HepG2 (cell line): ENCODE data around the gene NFS1. TPM values are rescaled to one million over a fixed set of nuclear protein-coding genes. Genes with fewer than 3 reads are reported as not detected.

Experiments
- ATAC-seq: fragments of 200-7000 bp; cut with Tn5 transposase; 3 replicates; pipeline ENCODE4 v1.9.1; 2020; ENCODE audit warnings: mild to moderate bottlenecking, moderate library complexity
- BruUV-seq: library from RNA; stranded (reverse); fragments of 400-500 nt; replicated peaks from 2 replicates; lab custom pipeline; 2021; lab: Mats Ljungman, UMichigan
- CTCF ChIA-PET: fragments of 300-600 bp; formaldehyde crosslinking; extraction: SDS; loops from one replicate; lab custom pipeline; 2021; ENCODE audit warnings: low total read pairs, inconsistent platforms, low intra/inter-chr PET ratio; lab: Yijun Ruan, JAX
- POLR2A ChIA-PET: fragments of 350-600 bp; sonication (Branson Sonifier 250); formaldehyde crosslinking; loops from one replicate; lab custom pipeline; 2020; ENCODE audit warnings: antibody characterized with exemption, inconsistent platforms; lab: Yijun Ruan, JAX
- DNase-seq: peaks from one replicate; pipeline ENCODE4 v3.0.0-alpha.2; 2015; ENCODE audit warnings: low spot score
- FAIRE-seq: peaks from 3 replicates; lab custom pipeline; 2011; peaks lifted over from hg19 to GRCh38; lab: Jason Lieb, UNC
- H2AFZ ChIP-seq: one replicate; pipeline ENCODE4 v1.6.1; 2011; ENCODE audit warnings: low read length, inconsistent platforms
- H3K27ac ChIP-seq: fragments of 300-600 bp; 3 replicates; pipeline ENCODE4 v1.8.0; 2011; ENCODE audit warnings: mixed run types, mild to moderate bottlenecking, mixed read lengths, low read length, inconsistent platforms; ENCODE audit not compliant: insufficient read depth; ENCODE audit errors: extremely low read length
- H3K27me3 ChIP-seq, 2 experiments: fragments of 200-600 bp in 1 of 2; 2 replicates in 1 of 2; 3 replicates in 1 of 2; pipeline versions ENCODE4 v1.6.0 to v1.8.0; 2011; ENCODE audit warnings: low read length in 2 of 2, mild to moderate bottlenecking in 2 of 2, moderate library complexity in 2 of 2, inconsistent platforms in 1 of 2; ENCODE audit not compliant: insufficient read depth in 2 of 2, control insufficient read depth in 1 of 2
- H3K36me3 ChIP-seq, 2 experiments: fragments of 200-600 bp in 1 of 2; replicated peaks in 1 of 2; 2 replicates in 1 of 2; 3 replicates in 1 of 2; pipeline versions ENCODE4 v1.5.1 to v1.8.0; 2011; ENCODE audit warnings: low read length in 2 of 2, inconsistent platforms in 1 of 2; ENCODE audit not compliant: insufficient read depth in 2 of 2, control insufficient read depth in 1 of 2
- H3K4me1 ChIP-seq: 2 replicates; pipeline ENCODE4 v1.5.1; 2012; ENCODE audit warnings: low read length, inconsistent platforms; ENCODE audit not compliant: insufficient read depth
- H3K4me2 ChIP-seq: 2 replicates; pipeline ENCODE4 v1.6.0; 2011; ENCODE audit warnings: low read depth, low read length, inconsistent platforms
- H3K4me3 ChIP-seq, 3 experiments: fragments of 200-600 bp in 1 of 3; sonication (generic), shearing (Covaris generic) in 1 of 3; replicated peaks in 1 of 3; 2 replicates each; pipeline ENCODE4 v1.5.1; 2011 to 2016; ENCODE audit warnings: low read length in 3 of 3, inconsistent platforms in 2 of 3, low read depth in 2 of 3, mild to moderate bottlenecking in 2 of 3, control low read depth in 1 of 3, mixed read lengths in 1 of 3; ENCODE audit not compliant: insufficient read depth in 1 of 3
- H3K79me2 ChIP-seq: one replicate; pipeline ENCODE4 v1.6.1; 2011; ENCODE audit warnings: low read length, inconsistent platforms; ENCODE audit not compliant: insufficient read depth
- H3K9ac ChIP-seq: 2 replicates; pipeline ENCODE4 v1.6.0; 2011; ENCODE audit warnings: mild to moderate bottlenecking, low read depth, low read length, inconsistent platforms; ENCODE audit not compliant: insufficient read depth
- H3K9me3 ChIP-seq: 2 replicates; pipeline ENCODE4 v1.5.1; 2012; ENCODE audit warnings: mild to moderate bottlenecking, low read length
- H4K20me1 ChIP-seq: 2 replicates; pipeline ENCODE4 v1.6.0; 2011; ENCODE audit warnings: inconsistent platforms, mild to moderate bottlenecking, low read length, moderate library complexity; ENCODE audit not compliant: insufficient read depth
- HNRNPL ChIP-seq: fragments of 200-400 bp; formaldehyde crosslinking; IDR thresholded peaks from 2 replicates; pipeline ENCODE4 v1.6.1; 2017; ENCODE audit warnings: mild to moderate bottlenecking, low read depth, low read length
- MAZ ChIP-seq, 2 experiments: sonication (generic) in 1 of 2; formaldehyde crosslinking in 1 of 2; IDR thresholded peaks; 2 replicates each; pipeline versions ENCODE4 v1.5.0 to v1.6.1; 2012 to 2020; ENCODE audit warnings: low read depth in 2 of 2, mild to moderate bottlenecking in 2 of 2, borderline replicate concordance in 1 of 2, improper control_type of control experiment in 1 of 2, low read length in 1 of 2, missing genetic modification reagents in 1 of 2, moderate library complexity in 1 of 2
- MLLT10 ChIP-seq: sonication (generic); formaldehyde crosslinking; IDR thresholded peaks from 2 replicates; pipeline ENCODE4 v1.4.0; 2020; ENCODE audit warnings: missing genetic modification reagents
- NRL ChIP-seq: sonication (generic); formaldehyde crosslinking; IDR thresholded peaks from 2 replicates; pipeline ENCODE4 v1.5.0; 2020; ENCODE audit warnings: missing genetic modification reagents, mild to moderate bottlenecking, moderate library complexity, borderline replicate concordance
- PAF1 ChIP-seq: IDR thresholded peaks from 2 replicates; pipeline ENCODE4 v1.6.1; 2016; ENCODE audit warnings: missing genetic modification reagents, missing compliant biosample characterization
- POLR2A ChIP-seq, 2 experiments: IDR thresholded peaks; 2 replicates each; pipeline ENCODE4 v1.6.1; 2011; ENCODE audit warnings: low read depth in 2 of 2, low read length in 2 of 2, mild to moderate bottlenecking in 1 of 2, moderate library complexity in 1 of 2; ENCODE audit not compliant: insufficient read depth in 1 of 2
- POLR2G ChIP-seq: fragments of 200-400 bp; formaldehyde crosslinking; IDR thresholded peaks from 2 replicates; pipeline ENCODE4 v1.6.1; 2018; ENCODE audit warnings: mild to moderate bottlenecking, low read depth, low read length, moderate library complexity
- SPEN ChIP-seq: sonication (generic); formaldehyde crosslinking; IDR thresholded peaks from 2 replicates; pipeline ENCODE4 v1.5.1; 2020; ENCODE audit warnings: low read depth, mild to moderate bottlenecking, missing genetic modification reagents
- ZNF326 ChIP-seq: sonication (generic); formaldehyde crosslinking; IDR thresholded peaks from 2 replicates; pipeline ENCODE4 v1.4.0; 2020; ENCODE audit warnings: missing genetic modification reagents, borderline replicate concordance
- WGBS: methylation state at CpG from one replicate; pipeline ENCODE4 v1.1.6; 2017; ENCODE audit warnings: low lambda C conversion rate; 5-methylcytosine and 5-hydroxymethylcytosine counted together
- in situ Hi-C: cut with HindIII; loops from 2 replicates; pipeline ENCODE4 v1.10.0; 2017; ENCODE audit warnings: low pct_unique_long_range_greater_than_20kb; ENCODE audit not compliant: extremely low pct_ligation_motif_present
- intact Hi-C: fragments of 100-400 bp; cut with micrococcal nuclease; formaldehyde crosslinking; loops from one replicate; pipeline ENCODE4 v1.10.0; 2022; ENCODE audit not compliant: unreplicated experiment
- polyA plus RNA-seq, 8 experiments: library from polyadenylated mRNA; depleted of rRNA in 3 of 8; stranded (reverse) in 7 of 8; unstranded in 1 of 8; fragments of >200 nt; fragmentation: Illumina TruSeq in 4 of 8; extraction: Trizol in 4 of 8; gene quantifications; 2 replicates each; pipeline versions ENCODE4 v1.2.1 to v1.2.3, GENCODE V29; 2011 to 2016; ENCODE audit warnings: low read depth in 4 of 8, missing spikeins in 1 of 8, mixed read lengths in 1 of 8; ENCODE audit not compliant: insufficient read depth in 1 of 8
- total RNA-seq, 5 experiments: library from RNA; depleted of rRNA; stranded (reverse); fragments of >200 nt; fragmentation: Illumina TruSeq; extraction: Trizol; gene quantifications; 2 replicates each; pipeline ENCODE4 v1.2.3, GENCODE V29; 2016; ENCODE audit warnings: low read depth in 1 of 5
- TF ChIP-seq, protein P1 (sequence below): sonication (generic); formaldehyde crosslinking; IDR thresholded peaks from 2 replicates; pipeline ENCODE4 v1.4.0; 2020; ENCODE audit warnings: mild to moderate bottlenecking, missing genetic modification reagents
- TF ChIP-seq, protein P2 (sequence below): sonication (generic); formaldehyde crosslinking; IDR thresholded peaks from 2 replicates; pipeline ENCODE4 v1.9.0; 2021; ENCODE audit warnings: missing genetic modification reagents, mild to moderate bottlenecking, borderline replicate concordance
- TF ChIP-seq, protein P3 (sequence below): IDR thresholded peaks from 2 replicates; pipeline ENCODE4 v1.6.1; 2016; ENCODE audit warnings: low read depth, control low read depth
- TF ChIP-seq, protein P4 (sequence below): sonication (generic); formaldehyde crosslinking; conservative IDR thresholded peaks from 2 replicates; pipeline ENCODE4 v1.8.1; 2023; ENCODE audit warnings: missing genetic modification reagents
- TF ChIP-seq, protein P5 (sequence below): sonication (generic); formaldehyde crosslinking; IDR thresholded peaks from 2 replicates; pipeline ENCODE4 v1.4.0; 2020; ENCODE audit warnings: missing genetic modification reagents
- TF ChIP-seq, protein P6 (sequence below): sonication (generic); formaldehyde crosslinking; IDR thresholded peaks from 2 replicates; pipeline ENCODE4 v1.8.0; 2023; ENCODE audit warnings: mild to moderate bottlenecking, missing genetic modification reagents

NFS1 gene
- total and polyA plus RNA-seq, 2 of the 13 experiments (the other 11 are each of a cell fraction or from before 2014, with no cell fraction given): 65.9 to 88.1 TPM

DNA sequence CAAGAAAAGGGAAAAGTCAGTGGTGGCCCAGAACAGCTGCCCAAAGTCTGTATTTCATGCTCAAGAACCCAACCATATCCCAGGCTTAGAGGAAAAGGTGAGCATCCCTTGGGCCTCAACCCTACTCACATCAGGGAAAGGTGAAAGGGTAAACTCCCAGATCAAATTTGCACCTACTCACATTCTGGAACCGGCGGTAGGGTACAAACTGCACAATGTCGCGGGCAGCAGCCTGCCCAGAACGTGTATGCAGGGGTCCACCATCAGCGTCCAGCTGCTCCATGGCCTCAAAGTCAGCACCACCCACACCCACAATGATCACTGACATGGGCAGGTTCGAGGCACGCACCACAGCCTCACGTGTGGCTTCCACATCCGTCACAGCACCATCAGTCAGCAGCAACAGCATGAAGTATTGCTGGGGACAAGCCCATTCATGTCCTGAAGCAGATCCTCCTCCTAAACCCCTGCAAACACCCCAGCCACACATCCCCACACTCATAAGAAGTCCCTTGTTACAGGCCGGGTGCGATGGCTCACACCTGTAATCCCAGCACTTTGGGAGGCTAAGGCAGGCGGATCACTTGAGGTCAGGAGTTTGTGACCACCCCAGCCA, 72.7 kb downstream of the NFS1 start:
- ChIA-PET CTCF (no interaction called here), POLR2A (interaction anchor here (1.7 kb wide), 1 partner anchor 9 kb away, joined by 5 read pairs; no protein-coding TSS in a partner anchor)
- no peaks in the 10 kb centered on the region for H3K27me3 ChIP-seq
- DNase-seq (no peak), FAIRE-seq (no peak), ATAC-seq (peak; percentile 9; the same call in 2 of the 3 replicates)
- 96% methylated on average over 12 of the region's 13 CpGs for WGBS
- H3K4me3 ChIP-seq: no peak overlapping the region
- H3K4me2 ChIP-seq: no peak overlapping the region
- TSS peak; percentile 42 for BruUV-seq
- peaks cover 47 to 62% of the 10 kb centered on the region in 2 experiments for H3K36me3 ChIP-seq
- intact Hi-C loops (no loop called here), in situ Hi-C loops (no loop called here)
- H3K9ac ChIP-seq: no peak overlapping the region
- peaks cover 14% of the 10 kb centered on the region for H3K4me1 ChIP-seq
- H3K9me3 ChIP-seq: no peaks in the 10 kb centered on the region
- no peak overlapping the region for H3K27ac ChIP-seq
- no peak overlapping the region for H2AFZ ChIP-seq
- no peaks in the 10 kb centered on the region for H3K79me2 ChIP-seq
- peaks cover 9% of the 10 kb centered on the region; the same call in 1 of the 2 replicates for H4K20me1 ChIP-seq
- TF ChIP-seq, protein P1, sequence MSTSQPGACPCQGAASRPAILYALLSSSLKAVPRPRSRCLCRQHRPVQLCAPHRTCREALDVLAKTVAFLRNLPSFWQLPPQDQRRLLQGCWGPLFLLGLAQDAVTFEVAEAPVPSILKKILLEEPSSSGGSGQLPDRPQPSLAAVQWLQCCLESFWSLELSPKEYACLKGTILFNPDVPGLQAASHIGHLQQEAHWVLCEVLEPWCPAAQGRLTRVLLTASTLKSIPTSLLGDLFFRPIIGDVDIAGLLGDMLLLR (CRISPR knock-in tag): no peak
- TF ChIP-seq, protein P2, sequence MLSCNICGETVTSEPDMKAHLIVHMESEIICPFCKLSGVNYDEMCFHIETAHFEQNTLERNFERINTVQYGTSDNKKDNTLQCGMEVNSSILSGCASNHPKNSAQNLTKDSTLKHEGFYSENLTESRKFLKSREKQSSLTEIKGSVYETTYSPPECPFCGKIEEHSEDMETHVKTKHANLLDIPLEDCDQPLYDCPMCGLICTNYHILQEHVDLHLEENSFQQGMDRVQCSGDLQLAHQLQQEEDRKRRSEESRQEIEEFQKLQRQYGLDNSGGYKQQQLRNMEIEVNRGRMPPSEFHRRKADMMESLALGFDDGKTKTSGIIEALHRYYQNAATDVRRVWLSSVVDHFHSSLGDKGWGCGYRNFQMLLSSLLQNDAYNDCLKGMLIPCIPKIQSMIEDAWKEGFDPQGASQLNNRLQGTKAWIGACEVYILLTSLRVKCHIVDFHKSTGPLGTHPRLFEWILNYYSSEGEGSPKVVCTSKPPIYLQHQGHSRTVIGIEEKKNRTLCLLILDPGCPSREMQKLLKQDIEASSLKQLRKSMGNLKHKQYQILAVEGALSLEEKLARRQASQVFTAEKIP (CRISPR knock-in tag): no peak
- TF ChIP-seq, protein P3, sequence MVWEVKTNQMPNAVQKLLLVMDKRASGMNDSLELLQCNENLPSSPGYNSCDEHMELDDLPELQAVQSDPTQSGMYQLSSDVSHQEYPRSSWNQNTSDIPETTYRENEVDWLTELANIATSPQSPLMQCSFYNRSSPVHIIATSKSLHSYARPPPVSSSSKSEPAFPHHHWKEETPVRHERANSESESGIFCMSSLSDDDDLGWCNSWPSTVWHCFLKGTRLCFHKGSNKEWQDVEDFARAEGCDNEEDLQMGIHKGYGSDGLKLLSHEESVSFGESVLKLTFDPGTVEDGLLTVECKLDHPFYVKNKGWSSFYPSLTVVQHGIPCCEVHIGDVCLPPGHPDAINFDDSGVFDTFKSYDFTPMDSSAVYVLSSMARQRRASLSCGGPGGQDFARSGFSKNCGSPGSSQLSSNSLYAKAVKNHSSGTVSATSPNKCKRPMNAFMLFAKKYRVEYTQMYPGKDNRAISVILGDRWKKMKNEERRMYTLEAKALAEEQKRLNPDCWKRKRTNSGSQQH: no peak
- TF ChIP-seq, protein P4, sequence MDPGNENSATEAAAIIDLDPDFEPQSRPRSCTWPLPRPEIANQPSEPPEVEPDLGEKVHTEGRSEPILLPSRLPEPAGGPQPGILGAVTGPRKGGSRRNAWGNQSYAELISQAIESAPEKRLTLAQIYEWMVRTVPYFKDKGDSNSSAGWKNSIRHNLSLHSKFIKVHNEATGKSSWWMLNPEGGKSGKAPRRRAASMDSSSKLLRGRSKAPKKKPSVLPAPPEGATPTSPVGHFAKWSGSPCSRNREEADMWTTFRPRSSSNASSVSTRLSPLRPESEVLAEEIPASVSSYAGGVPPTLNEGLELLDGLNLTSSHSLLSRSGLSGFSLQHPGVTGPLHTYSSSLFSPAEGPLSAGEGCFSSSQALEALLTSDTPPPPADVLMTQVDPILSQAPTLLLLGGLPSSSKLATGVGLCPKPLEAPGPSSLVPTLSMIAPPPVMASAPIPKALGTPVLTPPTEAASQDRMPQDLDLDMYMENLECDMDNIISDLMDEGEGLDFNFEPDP (CRISPR knock-in tag): 0 out of 2 replicates have a peak, but pooled peaks have one; percentile 61
- TF ChIP-seq MAZ (IDR thresholded peaks at IDR 0.05; ENCODE audit: borderline replicate concordance, low read depth, low read length) (no peak), MAZ (CRISPR knock-in tag; IDR thresholded peaks at IDR 0.05; ENCODE audit: low read depth) (no peak), SPEN (CRISPR knock-in tag) (peak; percentile 21; the same call in 1 of the 2 replicates), NRL (CRISPR knock-in tag) (peak; percentile 64; the same call in 1 of the 2 replicates), HNRNPL (no peak), MLLT10 (CRISPR knock-in tag) (no peak), POLR2G (peak; percentile 18; the same call in 1 of the 2 replicates), PAF1 (CRISPR knock-in tag) (0 out of 2 replicates have a peak, but pooled peaks have one; percentile 46), POLR2A (IDR thresholded peaks at IDR 0.05; ENCODE audit: insufficient read depth in 1 of 2, low read depth in 2 of 2, low read length in 2 of 2) (0 out of 4 replicates have a peak, but pooled peaks of 1 of the 2 experiments have one; percentile 42), ZNF326 (no peak)
- TF ChIP-seq, protein P5, sequence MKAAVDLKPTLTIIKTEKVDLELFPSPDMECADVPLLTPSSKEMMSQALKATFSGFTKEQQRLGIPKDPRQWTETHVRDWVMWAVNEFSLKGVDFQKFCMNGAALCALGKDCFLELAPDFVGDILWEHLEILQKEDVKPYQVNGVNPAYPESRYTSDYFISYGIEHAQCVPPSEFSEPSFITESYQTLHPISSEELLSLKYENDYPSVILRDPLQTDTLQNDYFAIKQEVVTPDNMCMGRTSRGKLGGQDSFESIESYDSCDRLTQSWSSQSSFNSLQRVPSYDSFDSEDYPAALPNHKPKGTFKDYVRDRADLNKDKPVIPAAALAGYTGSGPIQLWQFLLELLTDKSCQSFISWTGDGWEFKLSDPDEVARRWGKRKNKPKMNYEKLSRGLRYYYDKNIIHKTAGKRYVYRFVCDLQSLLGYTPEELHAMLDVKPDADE (CRISPR knock-in tag): no peak
- TF ChIP-seq, protein P6, sequence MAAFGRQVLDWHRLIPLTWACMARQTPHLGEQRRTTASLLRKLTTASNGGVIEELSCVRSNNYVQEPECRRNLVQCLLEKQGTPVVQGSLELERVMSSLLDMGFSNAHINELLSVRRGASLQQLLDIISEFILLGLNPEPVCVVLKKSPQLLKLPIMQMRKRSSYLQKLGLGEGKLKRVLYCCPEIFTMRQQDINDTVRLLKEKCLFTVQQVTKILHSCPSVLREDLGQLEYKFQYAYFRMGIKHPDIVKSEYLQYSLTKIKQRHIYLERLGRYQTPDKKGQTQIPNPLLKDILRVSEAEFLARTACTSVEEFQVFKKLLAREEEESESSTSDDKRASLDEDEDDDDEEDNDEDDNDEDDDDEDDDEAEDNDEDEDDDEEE (CRISPR knock-in tag): peak; percentile 30; the same call in 1 of the 2 replicates
